Panc1 (cell line): ENCODE measurements around the gene BTNL8. TPM values are rescaled to one million over a fixed set of nuclear protein-coding genes. Genes with fewer than 3 reads are reported as not detected.

ENCODE experiments used
- ATAC-seq: fragments of 200-7000 bp; cut with Tn5 transposase; 2 replicates; pipeline ENCODE4 v1.9.1; 2020; ENCODE audit warnings: mild to moderate bottlenecking, moderate library complexity
- BruUV-seq: library from RNA; stranded (reverse); fragments of 400-500 nt; replicated peaks from 2 replicates; lab custom pipeline; 2021; lab: Mats Ljungman, UMichigan
- CTCF ChIA-PET: fragments of 300-600 bp; sonication (Branson Sonifier 250); formaldehyde crosslinking; loops from one replicate; lab custom pipeline; 2022; ENCODE audit warnings: antibody characterized with exemption; lab: Charles Lee
- POLR2A ChIA-PET: fragments of 300-600 bp; sonication (Branson Sonifier 250); formaldehyde crosslinking; loops from one replicate; lab custom pipeline; 2022; ENCODE audit warnings: antibody characterized with exemption; lab: Charles Lee
- DNase-seq: peaks from one replicate; pipeline ENCODE4 v3.0.0-alpha.2; 2010; ENCODE audit warnings: low read depth, low spot score
- H3K27ac ChIP-seq: 2 replicates; pipeline ENCODE4 v1.5.1; 2011; ENCODE audit warnings: mild to moderate bottlenecking, low read length, inconsistent platforms
- H3K27me3 ChIP-seq: fragments of 200-500 bp; sonication (Bioruptor generic); 2 replicates; pipeline ENCODE4 v1.6.0; 2014; ENCODE audit warnings: low read length, inconsistent platforms; ENCODE audit not compliant: control insufficient read depth, insufficient read depth
- H3K36me3 ChIP-seq: fragments of 200-500 bp; sonication (Bioruptor generic); 2 replicates; pipeline ENCODE4 v1.5.1; 2014; ENCODE audit warnings: inconsistent platforms, mild to moderate bottlenecking, low read length, moderate library complexity; ENCODE audit not compliant: control insufficient read depth, insufficient read depth
- H3K4me1 ChIP-seq: 2 replicates; pipeline ENCODE4 v1.5.1; 2011; ENCODE audit warnings: inconsistent platforms, mild to moderate bottlenecking, low read length, moderate library complexity; ENCODE audit not compliant: control insufficient read depth, insufficient read depth
- H3K4me3 ChIP-seq, 2 experiments: 2 replicates each; pipeline ENCODE4 v1.5.1; 2011 to 2012; ENCODE audit warnings: low read depth in 2 of 2, low read length in 2 of 2, mild to moderate bottlenecking in 2 of 2, inconsistent platforms in 1 of 2, moderate library complexity in 1 of 2
- H3K9me3 ChIP-seq: fragments of 200-500 bp; sonication (Bioruptor generic); 2 replicates; pipeline ENCODE4 v1.5.1; 2014; ENCODE audit warnings: low read depth, mild to moderate bottlenecking, inconsistent platforms, low read length, moderate library complexity; ENCODE audit not compliant: control insufficient read depth, insufficient read depth
- CTCF ChIP-seq: fragments of 450-650 bp; IDR thresholded peaks from 2 replicates; pipeline ENCODE4 v1.5.1; 2017; ENCODE audit warnings: mild to moderate bottlenecking
- POLR2AphosphoS5 ChIP-seq: IDR thresholded peaks from 2 replicates; pipeline ENCODE4 v1.6.1; 2012; ENCODE audit warnings: mild to moderate bottlenecking, low read depth, low read length, moderate library complexity
- REST ChIP-seq, 2 experiments: IDR thresholded peaks; 2 replicates each; pipeline ENCODE4 v1.6.1; 2011 to 2012; ENCODE audit warnings: low read depth in 2 of 2, control low read depth in 1 of 2, low read length in 1 of 2, mild to moderate bottlenecking in 1 of 2, moderate library complexity in 1 of 2; ENCODE audit not compliant: insufficient read depth in 1 of 2
- SIN3A ChIP-seq: IDR thresholded peaks from 2 replicates; pipeline ENCODE4 v1.6.1; 2012; ENCODE audit warnings: low read depth, mild to moderate bottlenecking, low read length, moderate library complexity, borderline replicate concordance; ENCODE audit not compliant: insufficient read depth
- TCF7L2 ChIP-seq: IDR thresholded peaks from 2 replicates; pipeline ENCODE4 v1.6.1; 2011; ENCODE audit warnings: mild to moderate bottlenecking, low read depth, low read length, inconsistent platforms
- in situ Hi-C: cut with HindIII; loops from 2 replicates; pipeline ENCODE4 v1.10.0; 2016; ENCODE audit warnings: low sequenced_read_pairs, low pct_unique_long_range_greater_than_20kb
- intact Hi-C: fragments of 100-400 bp; cut with micrococcal nuclease; formaldehyde crosslinking; loops from one replicate; pipeline ENCODE4 v1.10.0; 2022; ENCODE audit not compliant: unreplicated experiment
- total RNA-seq: library from RNA; stranded (reverse); gene quantifications from one replicate; pipeline ENCODE4 v1.2.1, GENCODE V29; 2021; ENCODE audit not compliant: unreplicated experiment

BTNL8 gene
- total RNA-seq, 1 experiment from 2014 or later: not detected

- CTCF ChIA-PET: no interaction called here
- no peaks in the 10 kb centered on the region for H3K36me3 ChIP-seq
- DNase-seq (no peak), ATAC-seq (no peak)
- intact Hi-C loops: no loop called here
- H3K4me3 ChIP-seq: no peak overlapping the region
- TF ChIP-seq REST (IDR thresholded peaks at IDR 0.05; ENCODE audit: insufficient read depth in 1 of 2, low read depth in 2 of 2, low read length in 1 of 2) (no peak), TCF7L2 (no peak), POLR2AphosphoS5 (no peak), SIN3A (no peak), CTCF (no peak)
- no peaks in the 10 kb centered on the region for H3K4me1 ChIP-seq
- POLR2A ChIA-PET: no interaction called here
- no peak overlapping the region for H3K27ac ChIP-seq
- no peaks in the 10 kb centered on the region for H3K27me3 ChIP-seq
- in situ Hi-C loops: no loop called here
- BruUV-seq: no TSS peak
- H3K9me3 ChIP-seq: no peaks in the 10 kb centered on the region
These were observed 70.4 kb downstream of the BTNL8 start for GRCh38 chr5:180969406-180969805.

DNA sequence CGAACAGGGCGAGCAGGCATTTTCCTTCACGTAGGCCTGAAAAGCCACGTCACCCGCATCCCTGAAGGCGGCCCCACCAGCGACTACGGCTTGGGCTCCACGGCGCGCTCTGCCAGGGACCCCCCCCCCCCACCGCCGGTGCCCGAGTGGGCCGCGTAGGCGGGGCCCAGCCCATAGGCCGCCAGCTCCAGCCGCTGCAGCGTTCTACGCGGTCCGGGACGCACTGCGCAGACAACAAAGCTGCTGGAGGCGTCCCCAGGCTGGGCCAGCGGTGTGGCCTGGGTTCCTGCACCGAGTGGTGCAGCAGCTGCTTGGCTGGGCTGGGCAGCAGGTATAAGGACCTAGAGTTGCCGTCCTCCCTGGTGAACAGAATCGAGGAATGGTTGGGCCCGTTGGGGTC lies 71.4 kb downstream of the BTNL8 start:
- H3K27ac ChIP-seq: no peak overlapping the region
- no peak for TF ChIP-seq SIN3A
- TF ChIP-seq REST (IDR thresholded peaks at IDR 0.05; ENCODE audit: insufficient read depth in 1 of 2, low read depth in 2 of 2, low read length in 1 of 2): no peak
- no peak for TF ChIP-seq CTCF
- TF ChIP-seq POLR2AphosphoS5: no peak
- no peak for TF ChIP-seq TCF7L2
- H3K9me3 ChIP-seq: no peaks in the 10 kb centered on the region
- DNase-seq (no peak), ATAC-seq (no peak)
- CTCF ChIA-PET: no interaction called here
- no peaks in the 10 kb centered on the region for H3K36me3 ChIP-seq
- POLR2A ChIA-PET: no interaction called here
- no peak overlapping the region for H3K4me3 ChIP-seq
- in situ Hi-C loops (no loop called here), intact Hi-C loops (no loop called here)
- no peaks in the 10 kb centered on the region for H3K27me3 ChIP-seq
- BruUV-seq: no TSS peak
- no peaks in the 10 kb centered on the region for H3K4me1 ChIP-seq
